AG10803 (cell line): ENCODE measurements around the gene REV3L.
"Not testable (repeated sequence)": the region's sequence is repeated elsewhere in the genome, so short reads cannot be mapped to it uniquely, and the experiment has no call there.

Source experiments
- DNase-seq: peaks from one replicate; pipeline ENCODE4 v3.0.0; 2010; ENCODE audit warnings: low read depth
- H3K4me3 ChIP-seq: 2 replicates; pipeline ENCODE4 v1.5.1; 2011; ENCODE audit warnings: mild to moderate bottlenecking, low read length, control low read depth
- TF ChIP-seq, protein P1 (sequence below): conservative IDR thresholded peaks from 2 replicates; pipeline ENCODE4 v1.5.1; 2011; ENCODE audit warnings: mild to moderate bottlenecking, low read length, control low read depth, inconsistent platforms

The REV3L gene

DNA sequence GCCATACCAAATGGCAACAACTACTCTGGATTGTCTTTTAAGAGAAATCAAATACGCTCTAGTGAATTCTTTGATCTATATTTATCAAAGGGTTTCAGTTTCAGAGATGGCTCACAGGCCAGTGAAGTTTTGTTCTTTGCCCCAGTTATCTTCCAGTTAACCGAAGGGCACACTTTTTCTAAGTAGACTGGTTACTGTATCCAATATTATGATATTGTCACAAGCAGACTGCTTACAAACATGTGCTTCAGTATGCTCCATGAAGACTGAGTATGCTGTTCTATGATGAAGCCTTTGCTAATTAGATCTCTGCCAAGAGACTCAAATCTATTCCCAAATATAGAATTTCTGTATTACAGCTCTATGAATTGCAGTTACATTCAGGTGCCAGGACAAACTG lies 181.1 kb downstream of the REV3L start:
- H3K4me3 ChIP-seq, result no peak overlapping the region
- no peak for DNase-seq
- TF ChIP-seq, protein P1, sequence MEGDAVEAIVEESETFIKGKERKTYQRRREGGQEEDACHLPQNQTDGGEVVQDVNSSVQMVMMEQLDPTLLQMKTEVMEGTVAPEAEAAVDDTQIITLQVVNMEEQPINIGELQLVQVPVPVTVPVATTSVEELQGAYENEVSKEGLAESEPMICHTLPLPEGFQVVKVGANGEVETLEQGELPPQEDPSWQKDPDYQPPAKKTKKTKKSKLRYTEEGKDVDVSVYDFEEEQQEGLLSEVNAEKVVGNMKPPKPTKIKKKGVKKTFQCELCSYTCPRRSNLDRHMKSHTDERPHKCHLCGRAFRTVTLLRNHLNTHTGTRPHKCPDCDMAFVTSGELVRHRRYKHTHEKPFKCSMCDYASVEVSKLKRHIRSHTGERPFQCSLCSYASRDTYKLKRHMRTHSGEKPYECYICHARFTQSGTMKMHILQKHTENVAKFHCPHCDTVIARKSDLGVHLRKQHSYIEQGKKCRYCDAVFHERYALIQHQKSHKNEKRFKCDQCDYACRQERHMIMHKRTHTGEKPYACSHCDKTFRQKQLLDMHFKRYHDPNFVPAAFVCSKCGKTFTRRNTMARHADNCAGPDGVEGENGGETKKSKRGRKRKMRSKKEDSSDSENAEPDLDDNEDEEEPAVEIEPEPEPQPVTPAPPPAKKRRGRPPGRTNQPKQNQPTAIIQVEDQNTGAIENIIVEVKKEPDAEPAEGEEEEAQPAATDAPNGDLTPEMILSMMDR, result no peak

DNA sequence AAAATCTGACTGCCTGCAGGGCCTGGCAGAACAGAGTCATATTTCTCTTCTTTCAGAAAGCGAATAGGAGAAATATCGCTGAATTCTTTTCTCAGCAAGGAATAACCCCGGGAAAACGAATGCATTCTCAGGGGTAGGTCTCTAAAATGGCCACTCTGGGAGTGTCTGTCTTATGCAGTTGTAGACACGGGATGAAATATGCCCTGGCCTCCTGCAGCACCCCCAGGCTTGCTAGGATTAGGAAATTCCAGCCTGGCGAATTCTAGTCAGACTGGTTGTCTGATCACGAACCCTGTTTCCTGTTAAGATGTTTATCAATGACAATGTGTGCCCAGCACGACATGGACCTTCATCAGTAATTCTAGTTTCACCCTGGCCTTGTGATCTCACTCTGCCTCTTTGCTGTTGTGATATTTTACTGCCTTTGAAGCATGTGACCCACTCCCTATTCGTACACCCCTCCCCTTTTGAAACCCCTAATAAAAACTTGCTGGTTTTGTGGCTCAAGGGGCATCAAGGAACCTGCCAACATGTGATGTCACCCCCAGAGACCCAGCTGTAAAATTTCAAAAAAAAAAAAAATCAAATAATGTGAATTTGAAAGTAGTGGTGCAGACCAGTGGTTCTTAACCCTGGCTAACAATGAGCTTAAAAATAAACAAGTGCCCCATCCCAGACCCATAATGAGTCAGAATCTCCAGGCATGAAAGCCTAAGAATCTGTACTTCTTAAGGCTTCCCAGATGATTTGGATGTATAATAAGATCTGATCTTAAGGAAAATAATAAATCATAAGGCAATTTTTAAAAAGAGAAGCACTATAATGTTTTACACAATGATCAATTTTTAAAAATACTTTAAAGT lies 181.8 kb downstream of the REV3L start:
- not testable (repeated sequence) for H3K4me3 ChIP-seq, DNase-seq

DNA sequence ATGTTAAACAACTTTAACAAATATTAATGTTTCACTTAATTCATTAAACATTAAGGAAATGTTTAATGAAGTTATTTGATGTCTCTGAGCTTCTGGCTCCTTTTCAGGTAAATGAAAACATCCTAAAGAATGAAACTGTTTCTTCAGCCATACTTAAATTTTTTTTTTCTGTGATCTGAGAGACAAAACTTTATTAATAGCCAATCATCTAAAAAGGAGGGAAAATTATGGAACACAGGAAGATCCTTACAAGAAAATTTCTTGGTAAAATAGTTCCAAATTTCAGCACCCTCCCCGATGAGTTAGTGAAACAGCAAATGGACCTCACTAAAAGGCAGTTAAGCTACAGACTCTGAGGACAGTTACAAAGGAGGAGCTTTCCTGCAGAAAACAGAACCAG lies 185.2 kb downstream of the REV3L start:
- TF ChIP-seq, protein P1, result no peak
- H3K4me3 ChIP-seq, result no peak overlapping the region
- no peak for DNase-seq

DNA sequence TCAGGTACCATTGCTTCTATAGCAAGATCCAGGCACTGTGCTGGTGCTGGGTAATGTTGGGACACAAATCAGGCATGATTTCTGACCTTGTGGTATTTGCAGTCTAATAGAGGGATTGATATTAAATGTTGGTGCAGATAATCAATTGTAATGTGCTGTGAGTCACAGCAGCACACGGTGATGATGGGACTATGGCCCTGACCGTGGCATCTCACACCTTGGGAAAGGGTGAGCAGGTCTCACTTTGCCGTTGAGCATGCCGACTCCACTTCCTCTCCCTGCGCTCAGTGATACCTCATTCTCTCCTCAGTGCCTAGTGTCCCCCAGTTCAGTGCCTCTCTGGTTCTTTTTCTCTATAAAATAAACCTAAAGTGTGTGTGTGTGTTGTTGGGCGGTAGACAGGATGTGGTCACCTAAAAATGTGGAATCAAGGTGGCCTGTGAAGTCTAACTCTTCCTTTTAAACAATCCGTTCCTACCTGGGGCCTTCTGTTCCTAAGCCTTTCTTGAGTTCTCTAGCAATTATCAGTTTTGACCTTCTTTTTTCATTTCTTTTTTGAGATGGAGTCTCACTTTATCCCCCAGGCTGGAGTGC lies 188.5 kb downstream of the REV3L start:
- no peak overlapping the region for H3K4me3 ChIP-seq
- TF ChIP-seq, protein P1, result no peak
- no peak for DNase-seq

DNA sequence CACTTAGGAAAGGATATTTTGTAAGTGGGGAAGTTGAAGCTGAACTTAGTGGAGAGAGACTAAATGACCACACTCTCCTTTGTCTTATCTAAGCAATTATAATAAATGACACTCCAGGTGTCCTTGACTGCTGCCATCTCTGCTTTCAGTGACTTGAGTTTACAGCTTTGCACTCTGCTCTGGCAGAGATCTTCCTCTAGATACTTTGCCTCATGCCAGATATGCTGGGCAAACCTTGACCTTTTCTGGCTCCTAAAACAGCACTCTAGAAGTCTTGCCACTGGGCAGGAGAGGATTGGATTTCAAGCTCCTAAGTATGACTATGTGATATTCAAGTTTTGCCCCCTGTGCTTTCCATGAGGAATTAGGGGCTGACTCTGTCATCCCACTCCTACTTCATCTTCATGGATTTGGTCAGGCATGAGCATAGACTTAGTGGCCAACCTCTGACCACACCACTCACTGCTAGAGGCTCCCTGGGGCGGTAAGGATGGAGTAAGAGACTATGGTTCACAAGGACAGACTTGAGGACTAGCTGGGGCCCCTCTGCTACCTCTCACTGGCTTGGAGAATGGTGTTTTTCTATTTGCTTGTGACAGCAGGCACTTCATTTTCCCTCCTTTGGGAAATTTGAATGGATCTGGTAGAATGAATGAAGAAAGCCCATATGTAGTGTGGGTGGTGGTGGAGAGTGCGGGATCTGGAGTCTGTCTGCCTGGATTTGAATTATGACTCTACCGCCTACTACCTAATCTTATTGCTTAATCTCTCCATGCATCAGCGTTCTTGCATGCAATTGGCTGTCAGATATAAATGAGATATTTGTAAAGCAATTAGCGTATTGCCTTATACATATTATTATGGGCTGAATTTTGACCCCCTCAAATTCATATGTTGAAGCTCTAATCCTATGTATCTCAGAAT lies 191.4 kb downstream of the REV3L start:
- no peak overlapping the region for H3K4me3 ChIP-seq
- TF ChIP-seq, protein P1, result no peak
- DNase-seq, result no peak

DNA sequence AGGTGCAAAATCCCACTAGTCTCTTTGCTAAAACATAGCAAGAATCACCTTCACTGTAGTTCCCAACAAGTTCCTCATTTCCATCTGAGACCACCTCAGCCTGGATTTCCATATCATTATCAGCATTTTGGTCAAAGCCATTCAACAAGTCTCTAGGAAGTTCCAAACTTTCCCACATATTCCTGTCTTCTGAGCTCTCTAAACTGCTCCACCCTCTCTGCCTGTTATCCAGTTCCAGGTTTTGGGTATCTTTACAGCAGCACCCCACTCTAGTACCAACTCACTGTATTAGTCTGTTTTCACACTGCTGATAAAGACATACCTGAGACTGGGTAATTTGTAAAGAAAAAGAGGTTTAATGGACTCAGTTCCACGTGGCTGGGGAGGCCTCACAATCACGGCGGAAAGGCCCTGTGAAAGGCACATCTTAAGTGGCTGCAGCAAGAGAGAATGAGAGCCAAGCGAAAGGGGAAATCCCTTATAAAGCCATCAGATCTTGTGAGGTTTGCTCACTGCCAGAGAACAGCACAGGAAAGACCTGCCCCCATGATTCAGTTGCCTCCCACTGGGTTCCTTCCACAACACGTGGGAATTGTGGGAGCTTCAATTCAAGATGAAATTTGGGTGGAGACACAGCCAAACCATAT lies 192.2 kb downstream of the REV3L start:
- DNase-seq, H3K4me3 ChIP-seq: not testable (repeated sequence)

DNA sequence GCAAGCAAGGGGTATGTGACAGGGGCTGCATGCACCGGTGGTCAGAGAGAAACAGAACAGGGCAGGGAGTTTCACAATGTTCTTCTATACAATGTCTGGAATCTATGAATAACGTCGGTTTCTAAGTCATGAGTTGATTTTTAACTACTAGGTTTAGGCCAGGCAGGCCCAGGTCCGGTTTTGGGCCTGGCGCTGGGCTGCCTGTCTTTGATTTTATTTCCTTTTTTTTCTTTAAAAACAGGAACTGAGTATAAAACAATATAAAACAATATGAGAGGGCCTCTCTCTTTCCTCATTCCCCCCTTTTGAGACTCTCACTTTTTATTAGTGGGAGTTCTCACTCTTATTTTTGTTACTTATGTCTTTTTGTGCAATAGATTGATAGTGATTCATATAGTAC lies 198.7 kb downstream of the REV3L start:
- not testable (repeated sequence) for DNase-seq

DNA sequence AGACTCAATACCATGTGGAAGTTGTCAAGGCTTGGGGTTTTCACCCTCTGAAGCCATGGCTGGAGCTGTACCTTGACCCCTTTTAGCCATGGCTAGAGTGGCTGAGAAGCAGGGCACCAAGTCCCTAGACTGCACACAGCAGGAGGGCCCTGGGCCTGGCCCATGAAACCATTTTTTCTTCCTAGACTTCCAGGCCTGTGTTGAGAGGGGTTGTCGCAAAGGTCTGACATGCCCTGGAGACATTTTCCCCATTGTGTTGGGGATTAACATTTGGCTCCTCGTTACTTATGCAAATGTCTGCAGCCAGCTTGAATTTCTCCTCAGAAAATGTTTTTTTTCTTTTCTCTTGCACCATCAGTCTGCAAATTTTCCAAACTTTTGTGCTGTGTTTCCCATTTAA lies 199.3 kb downstream of the REV3L start:
- TF ChIP-seq, protein P1, result no peak
- no peak overlapping the region for H3K4me3 ChIP-seq
- DNase-seq, result no peak

More for the DNA sequence above, 198.7 kb downstream of the REV3L start:
- H3K4me3 ChIP-seq, result not testable (repeated sequence)
